DND-41 (cell line): ENCODE results near the gene ARHGEF38.

Experiments used
- ATAC-seq: fragments of 200-7000 bp; cut with Tn5 transposase; 3 replicates; pipeline ENCODE4 v1.9.1; 2021; ENCODE audit warnings: low read depth; ENCODE audit not compliant: insufficient read depth
- DNase-seq: peaks from one replicate; pipeline ENCODE4 v3.0.0-alpha.2; 2020
- H2AFZ ChIP-seq: 2 replicates; pipeline ENCODE4 v1.6.0; 2012; ENCODE audit warnings: low read depth, low read length
- H3K27ac ChIP-seq: 2 replicates; pipeline ENCODE4 v1.5.1; 2012; ENCODE audit warnings: low read length, inconsistent platforms
- H3K27me3 ChIP-seq: fragments of 200-600 bp; sonication (generic); 2 replicates; pipeline ENCODE4 v1.6.0; 2012; ENCODE audit warnings: low read length, mild to moderate bottlenecking, inconsistent platforms; ENCODE audit not compliant: insufficient read depth, poor library complexity
- H3K36me3 ChIP-seq: 2 replicates; pipeline ENCODE4 v1.5.1; 2012; ENCODE audit warnings: low read length, inconsistent platforms; ENCODE audit not compliant: insufficient read depth
- H3K4me1 ChIP-seq: 2 replicates; pipeline ENCODE4 v1.5.1; 2012; ENCODE audit warnings: mild to moderate bottlenecking, low read length; ENCODE audit not compliant: insufficient read depth
- H3K4me2 ChIP-seq: 2 replicates; pipeline ENCODE4 v1.6.0; 2012; ENCODE audit warnings: mild to moderate bottlenecking, moderate library complexity, low read length, inconsistent platforms; ENCODE audit not compliant: insufficient read depth
- H3K4me3 ChIP-seq, 2 experiments: fragments of 200-600 bp in 1 of 2; shearing (Covaris generic) in 1 of 2; 2 replicates each; pipeline ENCODE4 v1.5.1; 2012 to 2016; ENCODE audit warnings: inconsistent platforms in 2 of 2, low read length in 2 of 2, mild to moderate bottlenecking in 2 of 2, low read depth in 1 of 2, moderate library complexity in 1 of 2
- H3K79me2 ChIP-seq: 2 replicates; pipeline ENCODE4 v1.6.0; 2012; ENCODE audit warnings: low read length, inconsistent platforms; ENCODE audit not compliant: insufficient read depth
- H3K9ac ChIP-seq: 2 replicates; pipeline ENCODE4 v1.6.0; 2012; ENCODE audit warnings: low read depth, mild to moderate bottlenecking, inconsistent platforms, low read length, moderate library complexity
- H3K9me3 ChIP-seq: 2 replicates; pipeline ENCODE4 v1.5.1; 2012; ENCODE audit warnings: low read length, moderate library complexity, mild to moderate bottlenecking, inconsistent platforms; ENCODE audit not compliant: insufficient read depth, severe bottlenecking
- H4K20me1 ChIP-seq: 2 replicates; pipeline ENCODE4 v1.6.0; 2012; ENCODE audit warnings: low read length; ENCODE audit not compliant: insufficient read depth
- EZH2 ChIP-seq: IDR thresholded peaks from 3 replicates; pipeline ENCODE4 v1.6.1; 2012; ENCODE audit warnings: borderline replicate concordance, low read depth, mild to moderate bottlenecking, moderate library complexity, low read length, inconsistent platforms; ENCODE audit not compliant: severe bottlenecking
- TF ChIP-seq, protein P1 (sequence below): IDR thresholded peaks from 2 replicates; pipeline ENCODE4 v1.5.1; 2012; ENCODE audit warnings: borderline replicate concordance, low read length, moderate library complexity, mild to moderate bottlenecking; ENCODE audit not compliant: poor library complexity, severe bottlenecking; ENCODE audit errors: extremely low read depth

Gene ARHGEF38, protein sequence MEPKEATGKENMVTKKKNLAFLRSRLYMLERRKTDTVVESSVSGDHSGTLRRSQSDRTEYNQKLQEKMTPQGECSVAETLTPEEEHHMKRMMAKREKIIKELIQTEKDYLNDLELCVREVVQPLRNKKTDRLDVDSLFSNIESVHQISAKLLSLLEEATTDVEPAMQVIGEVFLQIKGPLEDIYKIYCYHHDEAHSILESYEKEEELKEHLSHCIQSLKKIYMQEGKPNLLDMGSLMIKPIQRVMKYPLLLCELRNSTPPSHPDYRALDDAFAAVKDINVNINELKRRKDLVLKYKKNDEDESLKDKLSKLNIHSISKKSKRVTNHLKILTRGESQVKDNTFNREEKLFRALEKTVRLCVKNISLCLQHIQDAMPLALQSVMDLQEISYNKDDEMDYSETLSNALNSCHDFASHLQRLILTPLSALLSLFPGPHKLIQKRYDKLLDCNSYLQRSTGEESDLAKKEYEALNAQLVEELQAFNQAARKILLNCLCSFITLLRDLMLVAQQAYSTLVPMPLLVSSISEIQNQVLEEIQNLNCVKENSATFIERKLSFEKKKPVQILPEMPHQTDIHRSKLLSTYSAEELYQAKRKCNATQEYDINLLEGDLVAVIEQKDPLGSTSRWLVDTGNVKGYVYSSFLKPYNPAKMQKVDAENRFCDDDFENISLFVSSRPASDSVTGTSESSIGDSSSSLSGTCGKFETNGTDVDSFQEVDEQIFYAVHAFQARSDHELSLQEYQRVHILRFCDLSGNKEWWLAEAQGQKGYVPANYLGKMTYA

GRCh38 chr4:105551965-105552746 lies at the start of gene ARHGEF38:
Gene ARHGEF38, plus strand, starts transcription at chr4:105552620. Its CDS starts 146 bp downstream, at chr4:105552766.
- no peak for DNase-seq
- no peak within 1 kb of the TSS for H2AFZ ChIP-seq
- no peaks in the 10 kb centered on the region for H3K4me1 ChIP-seq
- H3K9me3 ChIP-seq = no peaks in the 10 kb centered on the region
- no peak within 1 kb of the TSS for H3K4me3 ChIP-seq
- H3K27ac ChIP-seq = no peak within 1 kb of the TSS
- H4K20me1 ChIP-seq = no peaks in the 10 kb centered on the region
- H3K9ac ChIP-seq = no peak within 1 kb of the TSS
- no peak for ATAC-seq
- H3K4me2 ChIP-seq = no peak within 1 kb of the TSS
- H3K79me2 ChIP-seq = no peaks in the 10 kb centered on the region
- no peaks in the 10 kb centered on the region for H3K36me3 ChIP-seq
- TF ChIP-seq EZH2 = no peak
- TF ChIP-seq, protein P1, sequence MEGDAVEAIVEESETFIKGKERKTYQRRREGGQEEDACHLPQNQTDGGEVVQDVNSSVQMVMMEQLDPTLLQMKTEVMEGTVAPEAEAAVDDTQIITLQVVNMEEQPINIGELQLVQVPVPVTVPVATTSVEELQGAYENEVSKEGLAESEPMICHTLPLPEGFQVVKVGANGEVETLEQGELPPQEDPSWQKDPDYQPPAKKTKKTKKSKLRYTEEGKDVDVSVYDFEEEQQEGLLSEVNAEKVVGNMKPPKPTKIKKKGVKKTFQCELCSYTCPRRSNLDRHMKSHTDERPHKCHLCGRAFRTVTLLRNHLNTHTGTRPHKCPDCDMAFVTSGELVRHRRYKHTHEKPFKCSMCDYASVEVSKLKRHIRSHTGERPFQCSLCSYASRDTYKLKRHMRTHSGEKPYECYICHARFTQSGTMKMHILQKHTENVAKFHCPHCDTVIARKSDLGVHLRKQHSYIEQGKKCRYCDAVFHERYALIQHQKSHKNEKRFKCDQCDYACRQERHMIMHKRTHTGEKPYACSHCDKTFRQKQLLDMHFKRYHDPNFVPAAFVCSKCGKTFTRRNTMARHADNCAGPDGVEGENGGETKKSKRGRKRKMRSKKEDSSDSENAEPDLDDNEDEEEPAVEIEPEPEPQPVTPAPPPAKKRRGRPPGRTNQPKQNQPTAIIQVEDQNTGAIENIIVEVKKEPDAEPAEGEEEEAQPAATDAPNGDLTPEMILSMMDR = no peak
- no peaks in the 10 kb centered on the region for H3K27me3 ChIP-seq

DNA sequence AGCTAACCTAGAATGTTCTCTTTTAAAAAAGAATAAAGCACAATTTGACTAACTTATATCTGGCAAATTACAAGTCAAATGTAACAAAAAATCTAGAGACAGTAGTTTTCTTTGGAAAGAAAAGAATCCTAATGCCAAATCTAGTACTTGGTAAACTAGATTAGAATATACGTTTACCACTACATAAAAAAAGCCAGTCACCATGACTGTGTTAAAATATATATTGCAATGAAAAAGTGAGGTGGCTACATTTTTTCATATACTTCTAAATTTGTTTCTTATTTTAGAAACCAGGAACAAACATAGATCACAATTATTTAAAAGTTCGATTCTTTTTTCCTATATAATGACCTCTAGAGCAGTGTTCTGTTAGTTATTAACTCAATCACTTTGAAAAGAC lies 48.9 kb upstream of the ARHGEF38 start:
- H4K20me1 ChIP-seq = no peaks in the 10 kb centered on the region
- no peak overlapping the region for H3K4me3 ChIP-seq
- no peaks in the 10 kb centered on the region for H3K27me3 ChIP-seq
- TF ChIP-seq, protein P1 = no peak
- no peak for TF ChIP-seq EZH2
- no peaks in the 10 kb centered on the region for H3K4me1 ChIP-seq
- no peaks in the 10 kb centered on the region for H3K9me3 ChIP-seq
- H3K4me2 ChIP-seq = no peak overlapping the region
- no peaks in the 10 kb centered on the region for H3K36me3 ChIP-seq
- H3K79me2 ChIP-seq = no peaks in the 10 kb centered on the region
- ATAC-seq = no peak
- no peak overlapping the region for H3K27ac ChIP-seq
- H2AFZ ChIP-seq = no peak overlapping the region
- no peak for DNase-seq
- H3K9ac ChIP-seq = no peak overlapping the region

- DNase-seq (no peak), ATAC-seq (no peak)
- Histone ChIP-seq H3K36me3 (no peaks in the 10 kb centered on the region), H4K20me1 (no peaks in the 10 kb centered on the region), H3K79me2 (no peaks in the 10 kb centered on the region), H3K9me3 (no peaks in the 10 kb centered on the region), H3K4me2 (no peak overlapping the region), H2AFZ (no peak overlapping the region), H3K4me1 (no peaks in the 10 kb centered on the region), H3K4me3 (no peak overlapping the region), H3K27ac (no peak overlapping the region), H3K27me3 (no peaks in the 10 kb centered on the region), H3K9ac (no peak overlapping the region)
- TF ChIP-seq, protein P1 = no peak
- TF ChIP-seq EZH2 = no peak
Measured at GRCh38 chr4:105504744-105505143, 47.7 kb upstream of the ARHGEF38 start.
